ENCODE results near the gene ECHDC1.

ECHDC1 gene

DNA sequence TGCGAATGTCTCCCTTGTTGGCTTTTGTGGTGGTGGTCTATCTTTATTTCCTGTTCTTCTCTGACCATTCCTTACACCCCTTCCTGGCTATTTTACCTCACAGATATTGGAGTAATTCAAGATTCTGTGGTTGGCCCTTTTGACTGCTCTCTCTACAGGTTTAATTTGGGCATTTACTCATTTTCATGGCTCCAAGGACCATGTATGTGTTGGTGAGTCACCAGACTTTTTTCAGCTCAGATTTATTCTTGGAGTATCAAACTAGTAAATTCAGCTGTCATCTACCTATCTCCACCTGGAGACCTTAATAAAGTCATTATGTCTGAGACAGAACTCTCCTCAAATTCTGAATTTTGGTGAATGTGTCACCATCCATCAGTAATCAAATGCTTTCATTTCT, 61.2 kb downstream of the ECHDC1 start:
- no peak for DNase-seq

DNA sequence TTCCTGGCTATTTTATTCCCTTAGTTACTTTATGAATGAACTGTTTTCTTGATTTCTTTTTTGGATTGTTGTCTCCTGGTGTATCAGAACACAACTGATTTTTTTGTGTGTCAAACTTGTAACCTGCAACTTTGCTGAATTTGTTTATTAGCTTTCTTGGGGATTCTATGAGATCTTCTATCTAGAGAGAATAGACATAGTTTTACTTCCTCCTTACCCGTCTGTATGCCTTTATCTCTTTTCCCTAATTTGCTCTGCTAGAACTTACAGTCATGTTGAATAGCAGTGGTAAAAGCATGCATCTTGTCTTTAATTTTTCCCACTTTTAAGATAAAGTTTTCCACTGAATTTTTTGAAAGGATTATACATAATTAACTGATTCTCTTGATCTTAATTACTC, 63.6 kb downstream of the ECHDC1 start:
- DNase-seq = no peak

DNA sequence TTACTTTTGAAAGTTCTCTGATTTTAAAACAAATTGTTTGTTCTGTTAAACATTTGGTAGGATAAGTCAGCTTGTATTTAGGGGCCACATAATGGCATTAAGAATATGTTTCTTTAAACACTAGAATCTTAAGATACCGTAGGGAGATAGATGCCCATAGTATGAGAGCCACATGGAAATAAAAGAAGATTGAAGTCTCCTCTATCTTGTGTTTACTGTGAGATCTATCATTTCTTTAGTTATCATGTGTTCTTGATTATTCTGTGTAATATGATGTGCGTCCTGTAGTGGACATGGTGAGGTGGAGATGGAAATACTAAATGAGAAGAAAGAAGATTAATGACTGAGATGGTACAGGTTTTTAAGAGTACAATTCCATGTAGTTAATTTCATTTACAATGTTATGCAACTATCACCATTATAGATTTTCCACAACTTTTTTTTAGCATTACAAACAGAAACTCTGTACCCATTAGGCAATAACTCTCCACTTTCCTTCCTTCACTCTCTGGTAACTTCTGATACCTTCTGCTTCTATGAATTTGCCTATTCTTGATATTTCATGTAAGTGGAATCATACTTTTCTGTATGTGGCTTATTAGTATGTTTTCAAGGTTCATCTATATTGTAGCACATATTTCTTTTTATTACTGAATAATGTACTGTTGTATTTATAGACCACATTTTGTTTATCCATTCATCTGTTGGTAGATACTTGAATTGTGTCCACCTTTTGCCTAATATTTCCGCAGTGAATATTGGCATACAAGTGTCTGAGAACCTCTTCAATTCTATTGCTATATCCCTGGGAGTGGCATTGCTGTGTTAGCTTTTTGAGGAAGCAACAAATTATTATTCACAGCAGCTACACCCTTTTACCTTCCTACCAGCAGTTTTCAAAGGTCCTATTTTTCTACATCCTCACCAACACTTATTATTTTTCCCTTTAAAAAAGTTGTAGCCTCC, 65.2 kb downstream of the ECHDC1 start:
- DNase-seq = no peak

DNA sequence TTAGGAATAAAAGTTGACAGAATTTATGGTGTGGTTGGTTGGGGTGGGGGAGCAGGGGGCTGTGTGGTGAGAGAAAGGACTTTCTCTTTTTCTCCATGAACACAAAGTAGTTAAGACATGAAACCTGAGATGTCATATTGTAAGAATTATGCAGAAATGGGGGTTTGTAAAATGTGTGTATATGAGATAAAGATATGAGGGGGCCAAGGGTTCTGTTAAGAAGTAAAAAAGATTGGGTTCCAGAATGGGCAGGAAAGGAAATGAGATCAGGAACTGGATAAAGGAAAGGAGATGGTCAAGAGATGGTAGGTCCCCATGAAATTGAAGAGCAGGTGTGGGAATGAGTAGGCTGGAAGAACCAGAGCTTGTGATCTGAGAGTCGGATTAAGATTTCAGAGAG, 67.1 kb downstream of the ECHDC1 start:
- DNase-seq = no peak

DNA sequence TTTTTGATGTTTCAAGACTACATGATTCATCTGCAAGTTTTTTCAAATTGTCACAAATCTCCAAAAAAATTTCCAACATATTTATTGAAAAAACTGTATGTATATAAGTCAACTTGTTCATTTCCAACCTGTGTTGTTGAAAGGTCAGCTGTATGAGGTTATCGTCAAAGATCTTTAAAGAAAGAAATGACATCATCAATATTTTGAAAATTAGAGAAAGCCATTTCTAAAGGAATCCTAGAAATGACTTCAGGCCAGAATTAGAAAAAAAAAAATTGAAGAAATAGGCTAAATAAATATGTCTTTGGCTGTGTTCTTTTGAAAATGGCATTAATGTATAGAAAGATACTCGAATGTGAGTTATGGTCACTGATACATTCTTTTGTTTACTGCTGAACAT, 69.9 kb downstream of the ECHDC1 start:
- no peak for DNase-seq

DNA sequence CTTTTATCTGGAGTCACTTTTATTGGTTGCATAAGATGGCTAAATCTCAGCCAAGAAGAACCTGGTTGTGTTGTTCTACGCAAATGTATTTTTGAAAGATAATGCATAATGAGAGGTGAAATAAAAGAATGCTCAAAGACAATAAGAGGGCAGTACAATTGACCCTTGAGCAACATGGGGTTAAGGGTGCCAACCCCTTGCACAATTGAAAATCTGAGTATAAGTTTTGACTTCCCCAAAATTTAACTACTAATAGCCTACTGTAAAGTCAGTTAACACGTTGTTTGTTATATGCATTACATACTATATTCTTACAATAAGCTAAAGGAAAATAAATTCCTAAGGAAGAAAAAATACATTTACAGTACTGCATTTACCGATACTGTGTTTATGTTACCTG, 70.8 kb downstream of the ECHDC1 start:
- no peak for DNase-seq

DNA sequence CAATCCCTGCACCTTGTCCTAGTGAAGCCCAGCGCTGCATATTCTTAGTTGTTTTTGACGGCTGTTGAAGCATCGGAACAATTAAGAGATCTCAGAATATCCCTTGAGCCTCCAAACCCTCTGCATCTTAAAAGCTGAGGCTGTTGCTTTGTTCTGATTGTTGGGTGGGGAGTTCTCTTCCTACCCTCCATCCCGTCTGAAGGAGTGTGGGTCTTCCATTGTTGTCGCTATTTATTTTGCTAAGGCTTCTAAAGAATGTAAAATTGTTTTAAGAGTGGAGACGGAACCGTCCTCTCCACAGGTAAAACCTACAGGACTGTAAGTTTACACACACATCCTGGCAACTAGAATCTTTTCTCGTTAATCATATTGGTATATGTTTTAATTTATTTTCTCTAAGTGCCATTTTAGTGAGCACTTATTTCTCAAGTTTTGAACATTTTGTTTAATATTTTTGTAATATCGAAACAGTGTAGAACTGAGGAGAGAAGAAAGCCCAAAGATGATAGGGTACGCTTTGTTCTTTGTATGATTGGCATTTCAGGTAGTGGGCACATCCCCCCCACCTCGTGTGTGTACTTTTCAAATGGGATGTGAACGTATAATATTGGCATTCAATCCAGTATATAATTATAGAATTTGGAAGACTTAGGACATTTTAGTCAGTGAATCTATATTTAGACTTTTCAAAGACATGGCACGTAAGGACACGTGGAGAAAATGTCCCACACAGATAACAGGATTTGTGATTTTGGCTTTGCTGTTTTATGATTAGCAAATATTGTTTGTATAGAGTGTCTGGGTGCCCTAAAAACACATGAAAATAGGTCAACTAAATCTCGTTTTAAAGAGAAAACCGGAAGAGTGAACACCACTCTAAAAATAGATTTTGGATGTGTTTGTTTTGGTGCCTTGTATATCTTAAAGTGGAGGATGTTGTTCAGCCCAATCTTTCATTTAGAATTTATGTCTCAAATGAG, 75.5 kb downstream of the ECHDC1 start:
- DNase-seq = no peak

DNA sequence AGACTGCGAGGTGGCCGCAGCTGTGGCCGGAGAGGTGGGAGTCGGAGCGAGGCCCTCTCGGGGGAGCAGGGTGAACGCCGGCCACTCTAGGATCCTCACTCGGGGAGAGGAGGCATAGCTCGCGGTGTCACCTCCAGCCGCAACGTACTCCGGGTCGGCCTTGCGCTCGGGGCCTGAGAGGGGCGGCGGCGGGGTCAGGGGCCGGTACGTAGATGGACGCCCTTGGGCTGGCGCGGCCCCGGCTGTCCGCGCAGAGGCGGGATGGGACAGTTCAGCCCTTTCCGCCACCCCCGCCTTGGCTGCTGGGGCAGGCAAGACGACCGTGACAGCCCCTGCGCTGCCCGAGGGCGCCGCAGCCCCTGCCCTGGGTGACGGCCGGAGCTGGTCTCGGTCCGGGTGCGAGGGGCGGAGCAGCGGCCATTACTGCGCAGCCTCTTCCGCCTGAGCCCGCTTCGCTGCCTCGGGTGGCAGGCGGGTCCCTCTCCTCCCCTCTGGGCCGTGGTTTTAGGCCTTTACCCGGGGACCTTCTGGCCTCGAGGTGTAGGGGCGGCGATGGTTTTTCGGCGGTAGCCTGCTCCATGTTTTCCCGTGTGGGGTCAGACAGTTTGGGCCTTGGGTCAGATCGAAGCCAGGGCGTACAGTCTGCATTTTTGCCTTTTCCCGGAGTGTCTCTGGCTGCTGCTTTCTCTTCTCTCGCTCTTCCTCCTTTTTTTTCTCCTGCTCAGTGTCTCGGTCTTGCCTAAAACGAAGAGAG, 76.3 kb downstream of the ECHDC1 start:
- DNase-seq = peak in 1 of 2 experiments; percentile 44

DNA sequence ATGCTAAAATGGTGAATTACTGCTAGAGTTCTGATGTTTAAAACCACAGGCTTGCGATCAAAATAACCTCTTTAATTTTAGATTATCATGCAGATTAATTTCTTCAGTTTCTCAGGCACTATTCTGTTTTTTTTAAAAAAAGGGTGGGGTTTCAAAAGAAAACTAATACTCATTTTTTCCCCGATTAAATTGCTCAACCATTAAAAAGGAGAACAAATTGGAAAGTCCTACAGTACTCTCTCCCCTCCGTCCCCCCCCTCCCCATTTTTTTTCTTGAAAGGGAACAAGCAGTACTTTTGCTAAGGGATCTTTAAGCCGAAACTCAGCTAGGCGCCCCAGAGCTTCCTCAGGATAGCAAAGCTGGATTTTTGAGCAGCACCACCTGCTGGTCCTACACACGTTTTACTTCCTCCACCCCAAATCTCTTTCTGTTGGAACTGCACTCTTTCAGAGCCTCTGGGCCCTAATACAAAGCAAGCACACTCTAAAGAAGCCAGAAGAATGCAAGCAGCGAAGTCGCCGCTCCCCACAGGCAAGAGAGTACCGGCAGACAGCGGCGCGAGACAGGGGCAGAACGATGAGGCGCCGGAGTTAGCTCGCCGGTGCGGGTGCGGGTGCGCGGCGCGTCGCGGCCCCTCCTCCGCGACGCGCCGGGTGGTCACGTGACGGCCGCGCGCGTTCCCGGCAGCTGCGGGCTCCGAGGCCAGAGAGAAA, 77.1 kb downstream of the ECHDC1 start, which contains the start of gene RNF146:
RNF146 (plus strand) TSS at position 687 of the 714 bp plus-strand sequence. CDS start 13,475 bp downstream, outside the sequence.
- DNase-seq = peak; percentile 49 to 84

DNA sequence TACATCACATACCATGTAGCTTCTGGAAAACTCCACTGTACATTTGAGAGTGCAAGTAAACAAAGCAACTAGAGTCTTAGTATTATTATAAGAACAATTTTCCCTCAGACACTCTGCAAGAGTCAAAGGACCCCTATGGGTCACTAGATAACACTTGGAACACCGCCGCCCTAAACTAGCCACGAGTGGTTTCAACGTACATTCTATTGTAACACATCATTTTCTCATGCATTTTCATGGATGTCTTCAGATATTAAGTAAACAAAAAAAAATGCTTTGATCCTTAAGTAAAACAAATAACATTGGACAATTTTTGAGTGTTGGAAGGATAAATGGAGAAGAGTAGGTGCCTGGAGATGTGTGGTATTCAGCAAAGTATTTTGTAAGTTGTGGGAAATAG, 79.9 kb downstream of the ECHDC1 start:
- DNase-seq = no peak

DNA sequence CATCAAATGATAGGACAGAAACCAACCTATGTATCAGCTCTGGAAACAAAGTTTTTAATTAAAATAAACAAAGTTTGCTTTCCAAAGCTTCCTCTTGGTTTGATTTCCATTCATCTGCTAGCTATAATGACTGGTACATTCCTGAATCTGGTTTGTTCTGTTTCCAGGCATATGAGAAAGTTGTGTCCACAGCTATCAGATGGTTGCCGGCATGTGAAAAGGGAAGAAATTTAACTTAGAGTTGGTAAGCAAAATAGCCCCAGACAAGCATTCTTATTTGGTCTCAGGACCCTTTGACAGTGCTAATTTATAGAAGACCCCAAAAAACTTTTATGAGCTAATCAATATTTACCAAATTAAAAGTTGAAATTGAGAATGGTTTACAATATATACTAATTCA, 80.5 kb downstream of the ECHDC1 start:
- DNase-seq = no peak

DNA sequence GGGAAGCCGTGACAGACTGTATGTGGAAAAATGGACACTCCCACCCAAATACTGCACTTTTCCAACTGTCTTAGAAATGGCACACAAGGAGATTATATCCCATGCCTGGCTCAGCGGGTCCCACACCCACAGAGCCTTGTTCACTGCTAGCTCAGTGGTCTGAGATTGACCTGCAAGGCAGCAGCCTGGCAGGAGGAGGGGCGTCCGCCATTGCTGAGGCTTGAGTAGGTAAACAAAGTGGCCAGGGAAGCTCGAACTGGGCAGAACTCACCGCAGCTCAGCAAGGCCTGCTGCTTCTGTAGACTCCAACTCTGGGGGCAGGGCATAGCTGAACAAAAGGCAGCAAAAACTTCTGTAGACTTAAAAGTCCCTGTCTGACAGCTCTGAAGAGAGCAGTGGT, 88.1 kb downstream of the ECHDC1 start:
- no peak for DNase-seq

DNA sequence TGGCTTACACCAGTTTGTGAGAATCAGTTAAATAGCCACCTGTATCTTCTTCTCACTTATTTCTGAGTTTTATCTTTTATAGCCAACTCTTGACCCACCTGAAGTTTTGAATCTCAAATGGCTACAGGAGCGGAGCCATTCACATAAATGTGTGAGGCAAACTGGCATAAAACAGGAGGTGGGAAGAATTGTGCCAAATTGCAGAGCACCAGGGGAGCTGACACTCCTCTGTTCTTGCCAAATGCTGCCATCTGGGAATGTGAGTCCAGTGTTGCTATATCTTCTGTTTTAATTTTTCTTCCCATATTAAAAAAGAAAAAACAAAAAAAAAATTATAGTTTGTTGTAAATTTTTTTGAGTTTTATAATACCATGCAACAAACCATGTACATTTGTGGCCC, 93.8 kb downstream of the ECHDC1 start:
- DNase-seq = peak in 1 of 2 experiments; percentile 60

DNA sequence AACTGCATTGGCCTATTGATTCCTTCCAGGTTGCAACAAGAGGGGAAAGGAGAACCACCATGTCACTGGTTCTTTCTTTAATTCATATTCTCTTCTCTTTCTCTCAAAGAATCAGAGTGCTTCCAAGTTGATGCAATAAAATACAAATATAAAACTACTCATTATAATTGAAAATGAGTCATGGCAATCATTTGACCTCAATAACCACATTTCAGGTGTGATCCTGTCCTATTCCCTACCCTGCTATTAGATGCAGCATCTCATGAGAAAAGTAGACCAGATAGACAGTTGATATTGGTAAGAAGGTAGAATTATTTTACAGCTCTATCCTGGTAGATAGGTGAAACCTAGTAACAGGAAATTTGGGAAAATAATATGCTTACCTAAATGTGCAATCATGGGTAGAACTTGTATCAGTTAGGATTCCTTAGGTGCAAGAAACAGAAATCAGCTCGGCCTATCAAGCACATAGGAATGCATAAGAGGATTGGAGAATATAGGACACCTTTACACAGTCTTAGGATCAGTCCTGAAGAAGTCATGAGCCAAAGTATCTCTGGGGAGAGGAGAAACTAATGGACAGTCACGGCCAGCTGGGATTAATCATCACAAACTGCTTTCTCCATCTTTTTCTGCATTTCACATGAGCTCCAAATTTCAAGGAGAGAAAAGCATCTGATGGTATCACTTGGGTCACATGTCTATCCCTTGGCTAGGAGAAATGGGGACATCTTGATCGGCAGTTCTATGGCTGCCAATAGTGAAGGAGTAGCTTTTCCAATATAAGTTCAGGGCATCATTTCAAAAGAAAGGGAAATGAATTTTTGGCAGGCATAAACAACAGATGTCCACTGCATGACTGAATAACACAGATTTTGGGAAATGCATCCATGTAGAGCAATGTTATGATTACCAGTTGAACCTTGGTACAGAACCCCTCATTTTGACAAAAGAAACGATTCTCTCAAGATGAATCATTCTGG, 96.0 kb downstream of the ECHDC1 start:
- peak in 1 of 2 experiments; percentile 44 for DNase-seq

DNA sequence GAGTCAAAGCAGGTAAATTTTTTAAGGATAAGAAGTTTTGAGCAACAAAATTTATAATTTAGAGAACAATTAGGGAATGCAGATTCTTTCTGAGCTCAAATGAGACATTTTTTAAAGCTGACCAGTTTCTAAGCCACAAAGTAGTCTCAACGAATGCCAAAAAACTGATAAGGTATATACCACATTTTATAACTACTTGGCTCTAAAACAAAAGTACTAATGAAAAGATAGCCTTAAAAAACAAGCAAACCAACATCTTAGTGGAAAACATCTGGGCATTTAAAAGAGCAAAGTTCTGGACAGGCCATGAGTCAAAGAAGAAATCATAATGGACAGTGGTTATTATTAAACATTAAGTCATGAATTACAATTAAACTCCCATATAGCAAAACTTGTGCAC, 99.9 kb downstream of the ECHDC1 start:
- no peak for DNase-seq

Measured in NCI-H446 (cell line).